Stimulated activated CD4-positive, alpha-beta T cell treated with anti-CD3 and anti-CD28 coated beads, TNF-alpha, amount 100 ng/mL, for 1 hour (primary cell): Measurements from ENCODE around the gene MTUS2.

Source experiments
- DNase-seq, 3 donors: peaks; one replicate each; pipeline ENCODE4 v3.0.0-alpha.2; 2020; ENCODE audit warnings: low read depth in 3 of 3, low spot score in 1 of 3

MTUS2 gene

GRCh38 chr13:29516012-29516411 is 695.9 kb downstream of the MTUS2 start:
- no peak for DNase-seq

GRCh38 chr13:29516880-29517279 is 696.7 kb downstream of the MTUS2 start:
- no peak for DNase-seq

- no peak for DNase-seq
These were observed 699.8 kb downstream of the MTUS2 start for GRCh38 chr13:29519921-29520320.

GRCh38 chr13:29520671-29521070 is 700.5 kb downstream of the MTUS2 start:
- DNase-seq = no peak

GRCh38 chr13:29521336-29521735 is 701.2 kb downstream of the MTUS2 start:
- DNase-seq = no peak

- DNase-seq = no peak
These were observed 702.0 kb downstream of the MTUS2 start for GRCh38 chr13:29522044-29522685.

GRCh38 chr13:29523199-29523961 is 703.2 kb downstream of the MTUS2 start:
- DNase-seq = no peak

GRCh38 chr13:29524176-29524575 is 704.0 kb downstream of the MTUS2 start:
- no peak for DNase-seq

GRCh38 chr13:29524641-29525040 is 704.5 kb downstream of the MTUS2 start:
- DNase-seq = no peak

- no peak for DNase-seq
These were observed 705.6 kb downstream of the MTUS2 start for GRCh38 chr13:29525757-29526156.

- no peak for DNase-seq
These were observed 706.6 kb downstream of the MTUS2 start for GRCh38 chr13:29526741-29527140.

GRCh38 chr13:29527511-29527910 is 707.4 kb downstream of the MTUS2 start:
- no peak for DNase-seq

GRCh38 chr13:29527916-29528315 is 707.8 kb downstream of the MTUS2 start:
- no peak for DNase-seq

- DNase-seq = no peak
These were observed 709.6 kb downstream of the MTUS2 start for GRCh38 chr13:29529754-29530153.

- no peak for DNase-seq
These were observed 710.8 kb downstream of the MTUS2 start for GRCh38 chr13:29530901-29531300.

GRCh38 chr13:29532116-29532515 is 712.0 kb downstream of the MTUS2 start:
- no peak for DNase-seq

- DNase-seq = no peak
These were observed 712.7 kb downstream of the MTUS2 start for GRCh38 chr13:29532821-29533220.

- DNase-seq = no peak
These were observed 713.9 kb downstream of the MTUS2 start for GRCh38 chr13:29534083-29534482.

- DNase-seq = no peak
These were observed 715.8 kb downstream of the MTUS2 start for GRCh38 chr13:29535663-29536655.

GRCh38 chr13:29536853-29537252 is 716.7 kb downstream of the MTUS2 start:
- DNase-seq = no peak
